H1 (cell line): ENCODE measurements around the gene ERC1. TPM values are rescaled to one million over a fixed set of nuclear protein-coding genes. Genes with fewer than 3 reads are reported as not detected.

Experiments used
- CHD7 ChIP-seq: fragments of 300-600 bp; sonication (generic); IDR thresholded peaks from 2 replicates; pipeline ENCODE4 v1.7.1; 2012; ENCODE audit warnings: low read length, moderate library complexity, mild to moderate bottlenecking, inconsistent platforms; ENCODE audit not compliant: insufficient replicate concordance
- KDM4A ChIP-seq: IDR thresholded peaks from one replicate; pipeline ENCODE4 v1.7.1; 2012; ENCODE audit warnings: low read depth, mild to moderate bottlenecking, moderate library complexity, low read length, inconsistent platforms; ENCODE audit not compliant: severe bottlenecking
- POU5F1 ChIP-seq: IDR thresholded peaks from 2 replicates; pipeline ENCODE4 v1.6.1; 2011; ENCODE audit warnings: low read depth, mild to moderate bottlenecking, low read length, moderate library complexity
- polyA plus RNA-seq, 7 experiments: library from polyadenylated mRNA; depleted of rRNA in 3 of 7; stranded (reverse) in 5 of 7; unstranded in 2 of 7; fragments of >200 nt in 5 of 7; fragments of 200-250 nt in 2 of 7; gene quantifications; 1 replicate in 5 of 7; 2 replicates in 1 of 7; 4 replicates in 1 of 7; pipeline versions ENCODE4 v1.2.1 to v1.2.3, GENCODE V29; 2011 to 2013; ENCODE audit warnings: missing spikeins in 2 of 7, mixed read lengths in 2 of 7
- total RNA-seq: library from RNA; stranded (reverse); fragmentation: NEBNext Ultra II Directional; extraction: Animal tissue kit (Norgen Biotek cat#: 25700); gene quantifications from 2 replicates; pipeline ENCODE4 v1.2.1, GENCODE V29; 2021

ERC1 gene
- total and polyA plus RNA-seq, 2 of the 8 experiments (the other 6 are each of a cell fraction or from before 2014, with no cell fraction given): 7.8 to 45.7 TPM

DNA sequence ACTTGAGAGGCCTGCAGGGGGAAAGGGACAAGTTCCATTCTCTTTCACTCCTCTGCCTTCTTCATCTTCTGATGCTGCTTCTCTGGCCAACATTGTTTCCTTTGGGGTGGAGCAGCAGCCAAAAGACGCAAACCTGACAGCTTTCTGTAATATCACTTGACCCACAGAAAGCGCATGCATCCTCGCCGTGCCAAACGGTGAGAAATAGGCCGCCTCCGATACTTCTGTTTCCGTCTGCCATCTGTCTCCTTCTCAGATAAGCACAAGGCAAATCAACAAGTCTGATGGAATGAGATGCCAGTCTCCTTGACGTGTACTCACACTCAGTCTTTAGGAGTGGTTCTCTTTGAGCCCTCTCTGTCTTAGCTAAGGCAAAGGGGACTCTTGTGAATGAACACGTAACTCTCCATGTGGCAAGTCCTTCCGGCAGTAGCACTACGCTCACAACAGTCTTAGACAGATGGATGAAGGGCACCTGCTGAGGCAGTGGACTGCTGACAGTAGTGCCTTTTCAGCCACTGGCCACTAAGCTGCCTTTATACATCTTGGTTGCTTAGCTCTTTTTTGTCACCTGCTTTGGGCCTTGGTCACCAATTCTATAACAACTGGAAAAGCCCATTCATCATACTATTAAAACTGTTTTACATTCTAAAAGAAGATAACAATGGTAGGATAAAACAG, 389.3 kb downstream of the ERC1 start (continued):
- TF ChIP-seq CHD7: no peak
- no peak for TF ChIP-seq POU5F1
- no peak for TF ChIP-seq KDM4A
